GM23248 (cell line): Measurements from ENCODE around the gene TTLL4. TPM values are rescaled to one million over a fixed set of nuclear protein-coding genes. Genes with fewer than 3 reads are reported as not detected.

Experiments
- DNase-seq: peaks from one replicate; pipeline ENCODE4 v3.0.0-alpha.2; 2015
- H2AFZ ChIP-seq: fragments of 200-600 bp; sonication (generic); 2 replicates; pipeline ENCODE4 v1.6.1; 2016; ENCODE audit warnings: antibody characterized with exemption
- H3F3A ChIP-seq: fragments of 200-600 bp; sonication (generic); 2 replicates; pipeline ENCODE4 v1.6.1; 2016; ENCODE audit warnings: mild to moderate bottlenecking, antibody characterized with exemption, mixed run types; ENCODE audit not compliant: insufficient read depth
- H3K27ac ChIP-seq: fragments of 200-600 bp; sonication (generic); 2 replicates; pipeline ENCODE4 v1.5.1; 2016; ENCODE audit warnings: mild to moderate bottlenecking
- H3K27me3 ChIP-seq: fragments of 200-600 bp; sonication (generic); replicated peaks from 2 replicates; pipeline ENCODE4 v1.6.1; 2016; ENCODE audit warnings: mild to moderate bottlenecking; ENCODE audit not compliant: insufficient read depth
- H3K36me3 ChIP-seq: fragments of 200-600 bp; sonication (generic); 2 replicates; pipeline ENCODE4 v1.6.1; 2016; ENCODE audit warnings: low read depth, mild to moderate bottlenecking
- H3K4me1 ChIP-seq: fragments of 200-600 bp; sonication (generic); 2 replicates; pipeline ENCODE4 v1.6.1; 2016; ENCODE audit warnings: mild to moderate bottlenecking; ENCODE audit not compliant: insufficient read depth
- H3K4me2 ChIP-seq: fragments of 200-600 bp; sonication (generic); one replicate; pipeline ENCODE4 v1.6.1; 2016; ENCODE audit warnings: mild to moderate bottlenecking; ENCODE audit not compliant: unreplicated experiment
- H3K4me3 ChIP-seq: fragments of 200-600 bp; sonication (generic); 2 replicates; pipeline ENCODE4 v1.5.1; 2016; ENCODE audit warnings: mild to moderate bottlenecking
- H3K79me2 ChIP-seq: fragments of 200-600 bp; sonication (generic); 2 replicates; pipeline ENCODE4 v1.6.1; 2016; ENCODE audit warnings: mild to moderate bottlenecking; ENCODE audit not compliant: insufficient read depth
- H3K9ac ChIP-seq: fragments of 200-600 bp; sonication (generic); 2 replicates; pipeline ENCODE4 v1.6.1; 2016; ENCODE audit warnings: mild to moderate bottlenecking
- H3K9me2 ChIP-seq: fragments of 200-600 bp; sonication (generic); 2 replicates; pipeline ENCODE4 v1.6.1; 2016; ENCODE audit warnings: mixed run types, mild to moderate bottlenecking, moderate library complexity; ENCODE audit not compliant: insufficient read depth
- H3K9me3 ChIP-seq: fragments of 200-600 bp; sonication (generic); one replicate; pipeline ENCODE4 v1.6.1; 2017; ENCODE audit warnings: low read depth
- H4K20me1 ChIP-seq: fragments of 200-600 bp; sonication (generic); 2 replicates; pipeline ENCODE4 v1.6.0; 2016; ENCODE audit not compliant: insufficient read depth
- EZH2 ChIP-seq: fragments of 200-600 bp; sonication (generic); IDR thresholded peaks from 2 replicates; pipeline ENCODE4 v1.6.1; 2018; ENCODE audit warnings: antibody characterized with exemption, mild to moderate bottlenecking; ENCODE audit not compliant: insufficient read depth, poor library complexity, severe bottlenecking
- EZH2phosphoT487 ChIP-seq: fragments of 200-600 bp; sonication (generic); IDR thresholded peaks from 2 replicates; pipeline ENCODE4 v1.6.1; 2018; ENCODE audit warnings: antibody characterized with exemption, moderate library complexity, mild to moderate bottlenecking, low read depth; ENCODE audit not compliant: insufficient read depth
- WGBS, 2 experiments: methylation state at CpG; one replicate each; pipeline ENCODE4 v1.1.6; 2015 to 2017; ENCODE audit warnings: low lambda C conversion rate in 2 of 2, low coverage in 1 of 2; ENCODE audit errors: missing lambda C conversion rate in 2 of 2; 5-methylcytosine and 5-hydroxymethylcytosine counted together
- in situ Hi-C: fragments of 300-500 bp; cut with MboI; formaldehyde crosslinking; loops from 2 replicates; pipeline ENCODE4 v1.15.0; 2020
- polyA plus RNA-seq: library from polyadenylated mRNA; unstranded; fragments of >200 nt; fragmentation: Nextera tagmentation; extraction: Ambion mirVana; gene quantifications from 2 replicates; pipeline ENCODE4 v1.2.1, GENCODE V29; 2016
- total RNA-seq: library from RNA; depleted of rRNA; stranded (reverse); fragments of >200 nt; shearing (Covaris generic); gene quantifications from 2 replicates; pipeline ENCODE4 v1.2.3, GENCODE V29; 2014

TTLL4 gene
- total and polyA plus RNA-seq, 2 experiments from 2014 or later: 5.5 to 7.7 TPM

- peak; percentile 76 for DNase-seq
- peak overlapping the region; percentile 36 for H3K27ac ChIP-seq
- in situ Hi-C loops: no loop called here
Measured at GRCh38 chr2:218694405-218695145, 16.1 kb upstream of the TTLL4 start.

GRCh38 chr2:218698885-218699284 is 11.8 kb upstream of the TTLL4 start:
- H2AFZ ChIP-seq: no peak overlapping the region
- H3K27ac ChIP-seq: no peak overlapping the region
- peaks cover 9% of the 10 kb centered on the region for H3K4me1 ChIP-seq
- no peak overlapping the region for H3K4me2 ChIP-seq
- peaks cover 17% of the 10 kb centered on the region; the same call in 1 of the 2 replicates for H3K36me3 ChIP-seq
- DNase-seq: no peak
- TF ChIP-seq EZH2phosphoT487: no peak
- TF ChIP-seq EZH2: no peak
- no peak overlapping the region for H3K9ac ChIP-seq
- H3K27me3 ChIP-seq: no peaks in the 10 kb centered on the region
- H3K4me3 ChIP-seq: no peak overlapping the region
- no peaks in the 10 kb centered on the region for H3K9me2 ChIP-seq
- no peaks in the 10 kb centered on the region for H3K79me2 ChIP-seq
- 0 out of 2 replicates have a peak, but pooled peaks cover 6% of the 10 kb centered on the region for H3F3A ChIP-seq
- no peaks in the 10 kb centered on the region for H4K20me1 ChIP-seq
- H3K9me3 ChIP-seq: no peaks in the 10 kb centered on the region
- in situ Hi-C loops: no loop called here
- WGBS, 2 experiments: 84 to 90% methylated on average over 8 of the region's 8 CpGs

More at GRCh38 chr2:218694405-218695145, 16.1 kb upstream of the TTLL4 start:
- Histone ChIP-seq H3K27me3 (no peaks in the 10 kb centered on the region), H3K9ac (no peak overlapping the region), H3K4me2 (no peak overlapping the region), H2AFZ (no peak overlapping the region), H3K79me2 (no peaks in the 10 kb centered on the region), H3K36me3 (peaks cover 35% of the 10 kb centered on the region; the same call in 1 of the 2 replicates), H3K9me2 (no peaks in the 10 kb centered on the region), H3K9me3 (no peaks in the 10 kb centered on the region), H3K4me1 (peaks cover 21% of the 10 kb centered on the region), H3K4me3 (no peak overlapping the region), H4K20me1 (no peaks in the 10 kb centered on the region), H3F3A (peaks cover 22% of the 10 kb centered on the region)
- TF ChIP-seq EZH2phosphoT487 (no peak), EZH2 (no peak)
- WGBS, 2 experiments: 74 to 81% methylated on average over 3 of the region's 3 CpGs

GRCh38 chr2:218701806-218702205 is 8.8 kb upstream of the TTLL4 start:
- Histone ChIP-seq H2AFZ (no peak overlapping the region), H3K27ac (no peak overlapping the region), H3K4me3 (no peak overlapping the region), H3K27me3 (no peaks in the 10 kb centered on the region), H3F3A (0 out of 2 replicates have a peak, but pooled peaks cover 6% of the 10 kb centered on the region), H3K4me2 (no peak overlapping the region), H3K4me1 (no peaks in the 10 kb centered on the region), H3K36me3 (peaks cover 7% of the 10 kb centered on the region; the same call in 1 of the 2 replicates), H3K79me2 (no peaks in the 10 kb centered on the region), H3K9me2 (no peaks in the 10 kb centered on the region), H4K20me1 (no peaks in the 10 kb centered on the region), H3K9me3 (no peaks in the 10 kb centered on the region), H3K9ac (no peak overlapping the region)
- peak; percentile 63 for DNase-seq
- TF ChIP-seq EZH2: no peak
- no peak for TF ChIP-seq EZH2phosphoT487
- 52 to 60% methylated on average over 2 of the region's 2 CpGs for WGBS, 2 experiments
- in situ Hi-C loops: no loop called here

GRCh38 chr2:218703341-218703740 is 7.3 kb upstream of the TTLL4 start:
- in situ Hi-C loops: no loop called here
- no peak overlapping the region for H3K27ac ChIP-seq
- H3F3A ChIP-seq: 0 out of 2 replicates have a peak, but pooled peaks cover 6% of the 10 kb centered on the region
- no peaks in the 10 kb centered on the region for H3K9me2 ChIP-seq
- H3K4me2 ChIP-seq: no peak overlapping the region
- no peaks in the 10 kb centered on the region for H3K4me1 ChIP-seq
- H3K36me3 ChIP-seq: peaks cover 7% of the 10 kb centered on the region; the same call in 1 of the 2 replicates
- no peaks in the 10 kb centered on the region for H4K20me1 ChIP-seq
- 93 to 95% methylated on average over 4 of the region's 4 CpGs for WGBS, 2 experiments
- no peak overlapping the region for H3K4me3 ChIP-seq
- TF ChIP-seq EZH2phosphoT487 (no peak), EZH2 (no peak)
- no peak overlapping the region for H2AFZ ChIP-seq
- H3K9ac ChIP-seq: no peak overlapping the region
- H3K9me3 ChIP-seq: no peaks in the 10 kb centered on the region
- no peaks in the 10 kb centered on the region for H3K79me2 ChIP-seq
- no peaks in the 10 kb centered on the region for H3K27me3 ChIP-seq
- DNase-seq: no peak
